ENCODE data around the gene LRRK1. TPM values are rescaled to one million over a fixed set of nuclear protein-coding genes. Genes with fewer than 3 reads are reported as not detected.
A peak's percentile ranks its signal among the peaks of the same experiment; 100 is the strongest.

The LRRK1 gene
- total RNA-seq, 1 donor from 2014 or later: 15.7 TPM

DNA sequence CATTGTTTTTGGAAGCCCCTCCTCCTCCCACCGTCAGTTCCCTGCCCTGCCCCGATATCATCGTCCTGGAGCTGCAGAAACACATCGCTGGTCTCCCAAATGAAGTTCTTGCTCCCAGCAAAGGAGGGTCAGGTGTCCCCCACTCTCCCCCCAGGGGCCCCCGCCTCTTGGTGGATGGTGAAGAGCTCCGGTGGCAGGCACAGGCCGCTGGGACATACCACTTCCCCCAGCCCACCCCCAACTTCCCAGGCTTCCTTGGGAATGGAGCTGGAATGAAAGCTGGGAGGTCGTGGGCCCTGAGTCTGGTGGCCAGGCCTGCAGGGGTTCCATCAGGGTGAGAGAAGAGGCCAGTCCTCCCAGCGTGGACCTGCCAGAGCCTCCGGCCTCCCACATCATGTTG, 195.0 kb downstream of the LRRK1 start:
- DNase-seq (ENCODE audit: low spot score): no peak

DNA sequence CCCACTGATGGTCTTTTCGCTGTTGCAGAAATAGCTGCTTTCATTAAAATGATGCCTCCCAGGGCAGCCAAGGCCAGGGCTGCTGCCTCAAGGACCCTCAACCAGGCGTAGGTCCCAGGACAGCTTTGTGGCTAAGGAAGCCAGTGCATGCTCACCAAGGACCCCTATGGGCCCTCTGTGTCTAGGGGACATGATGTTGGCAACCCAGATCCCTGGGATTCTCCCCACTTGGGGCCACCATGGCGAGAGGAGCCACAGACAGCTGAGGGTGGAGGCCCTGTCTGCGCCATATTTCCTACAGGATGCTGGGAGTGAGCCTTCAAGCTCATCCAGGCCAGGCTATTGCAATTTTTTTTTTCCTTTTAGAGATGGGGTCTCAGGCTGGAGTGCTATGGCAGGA, 195.5 kb downstream of the LRRK1 start:
- no peak for DNase-seq (ENCODE audit: low spot score)

DNA sequence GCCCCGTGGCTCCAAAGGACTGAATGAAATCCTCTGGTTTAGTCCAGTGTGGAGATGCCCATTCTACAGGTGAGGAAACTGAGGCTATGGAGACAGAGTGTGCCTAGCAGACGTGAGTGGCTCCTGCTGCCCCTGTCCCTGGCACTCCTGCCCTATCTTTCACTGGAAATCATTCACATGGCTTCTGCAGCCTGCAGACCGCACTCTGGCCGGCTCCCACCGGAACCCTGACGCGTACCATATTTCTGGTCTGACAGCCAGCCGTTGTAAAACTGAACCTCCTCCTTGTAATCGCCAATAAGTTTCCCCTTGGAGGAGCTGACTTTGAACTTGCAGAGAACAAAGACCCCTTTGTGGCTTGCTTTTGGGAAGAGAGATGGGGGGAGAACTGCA, 196.2 kb downstream of the LRRK1 start:
- no peak for DNase-seq (ENCODE audit: low spot score)

DNA sequence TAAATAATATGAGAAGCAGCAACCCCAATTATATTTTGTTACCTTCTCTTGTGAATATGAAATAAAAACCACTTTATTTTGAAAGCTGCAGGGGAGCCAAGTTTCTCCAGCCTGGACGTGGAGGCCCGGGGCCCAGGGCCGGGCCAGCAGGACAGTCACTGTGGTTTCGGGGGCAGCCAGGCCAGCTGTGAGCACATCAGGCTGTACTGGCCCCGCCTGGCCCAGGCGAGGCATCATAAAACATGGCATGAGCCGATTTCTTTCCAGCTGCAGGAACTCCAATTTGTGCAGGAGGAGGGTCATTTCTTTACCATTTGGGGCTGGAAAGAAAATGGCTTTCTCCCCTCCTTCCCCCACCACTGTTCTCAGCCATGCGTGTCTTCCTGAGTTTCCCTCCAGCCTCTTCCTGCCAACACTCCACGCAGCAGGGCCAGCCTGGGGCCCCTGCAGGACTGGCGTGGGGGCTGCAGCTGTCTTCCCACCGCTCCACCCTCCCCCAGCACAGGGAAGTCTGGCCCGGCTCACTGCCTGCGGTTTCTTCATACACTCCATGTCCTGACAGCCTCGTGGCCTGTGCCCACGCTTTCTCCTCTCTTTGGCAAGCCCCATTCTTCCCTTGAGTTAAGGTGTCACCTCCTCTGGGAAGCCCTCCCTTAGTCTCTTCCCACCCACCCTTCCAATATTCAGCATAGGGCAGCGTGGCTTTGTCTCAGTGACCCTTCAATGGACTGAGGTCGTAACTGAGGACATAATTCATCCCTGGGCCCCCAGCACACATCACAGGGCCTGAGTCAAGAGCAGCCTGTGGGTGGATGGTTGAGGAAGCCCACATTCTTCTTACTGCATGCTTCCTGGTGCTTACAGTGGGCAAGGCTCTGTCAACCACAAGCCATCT, 196.9 kb downstream of the LRRK1 start:
- peak; percentile 34 for DNase-seq (ENCODE audit: low spot score)

DNA sequence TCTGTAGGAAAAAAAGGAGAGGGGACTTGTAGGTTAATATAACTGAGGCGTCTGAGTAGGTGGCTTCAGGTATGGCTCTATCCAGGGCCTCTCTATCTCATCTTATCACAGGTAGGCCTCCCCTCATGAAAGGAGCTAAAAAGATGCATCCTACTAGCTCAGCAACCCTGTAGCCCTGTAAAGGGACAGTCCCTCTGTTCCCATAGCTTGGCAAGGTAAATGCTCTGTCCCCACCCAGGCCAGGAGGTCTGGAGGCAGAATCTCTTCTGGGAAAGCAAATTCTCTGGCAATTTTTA, 197.5 kb downstream of the LRRK1 start:
- no peak for DNase-seq (ENCODE audit: low spot score)

DNA sequence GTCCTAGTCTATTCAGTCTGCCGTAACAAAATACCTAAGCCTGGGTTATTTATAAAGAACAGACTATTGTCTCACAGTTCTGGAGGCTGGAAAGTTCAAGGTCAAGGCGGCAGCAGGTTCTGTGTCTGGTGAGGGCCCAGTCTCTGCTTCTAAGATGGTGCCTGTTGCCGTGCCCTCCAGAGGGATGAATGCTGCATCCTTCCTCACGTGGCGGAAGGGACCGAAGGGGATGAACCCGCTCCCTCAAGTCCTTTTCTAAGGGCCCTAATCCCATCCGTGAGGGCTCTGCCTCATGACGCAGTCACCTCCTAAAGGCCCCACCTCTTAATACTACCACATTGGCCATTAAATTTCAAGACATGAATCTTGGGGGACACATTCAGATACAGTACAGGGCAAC, 199.0 kb downstream of the LRRK1 start:
- DNase-seq (ENCODE audit: low spot score): no peak

DNA sequence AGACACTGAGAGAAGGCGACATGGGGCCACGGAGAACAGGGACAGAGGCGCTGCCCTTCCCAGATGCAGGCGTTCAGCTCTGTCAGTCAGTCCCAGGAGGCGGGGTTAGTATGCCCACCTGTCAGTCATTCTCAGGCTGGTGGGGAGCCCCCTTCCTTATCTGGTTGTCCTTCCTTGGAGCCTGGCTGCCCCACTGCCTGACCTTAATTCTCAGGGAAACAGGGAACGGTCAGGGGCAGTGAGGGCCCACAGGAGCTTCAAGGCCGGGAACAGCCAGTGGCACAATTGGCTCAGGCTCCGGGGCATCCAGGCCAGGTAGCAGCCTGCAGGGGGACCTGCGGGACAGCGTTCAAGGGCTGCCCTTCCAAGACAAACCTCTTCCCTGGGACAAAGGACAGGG, 199.5 kb downstream of the LRRK1 start:
- DNase-seq (ENCODE audit: low spot score): no peak

DNA sequence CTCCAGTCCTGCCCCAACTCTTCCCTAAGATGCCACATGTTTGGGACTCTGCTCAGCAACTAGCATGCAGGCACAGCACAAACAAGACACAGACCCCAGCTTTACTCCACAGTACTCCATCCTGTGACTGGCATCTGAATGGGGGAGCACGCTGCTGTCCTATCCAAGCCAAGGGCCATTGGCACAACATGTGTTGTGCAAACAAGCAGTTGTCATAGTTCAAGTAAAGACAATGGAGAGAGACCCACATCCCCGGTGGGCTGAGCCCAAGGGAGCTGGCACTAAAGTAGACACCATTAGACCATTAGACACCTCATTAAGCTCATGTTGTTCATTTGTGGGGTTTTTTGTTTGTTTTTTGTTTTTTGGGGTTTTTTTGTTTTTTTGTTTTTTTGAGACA, 200.0 kb downstream of the LRRK1 start:
- DNase-seq (ENCODE audit: low spot score): no peak

Other genes with a start within 250 kb of the LRRK1 start
- gene ALDH1A3, start 39.5 kb upstream of the LRRK1 start, total RNA-seq: 2.1 TPM

All from mucosa of gallbladder (tissue), 1 donor.